GM13977 (cell line): ENCODE data around the gene BAIAP2.

Experiments used
- DNase-seq: peaks from one replicate; pipeline ENCODE4 v3.0.0; 2012; ENCODE audit warnings: low spot score
- CTCF ChIP-seq: IDR thresholded peaks from 2 replicates; pipeline ENCODE4 v1.5.1; 2012; ENCODE audit warnings: mild to moderate bottlenecking, control low read depth; ENCODE audit not compliant: insufficient read depth; ENCODE audit errors: extremely low read depth, missing control alignments
- in situ Hi-C: fragments of 300-500 bp; cut with MboI; formaldehyde crosslinking; loops from one replicate; pipeline ENCODE4 v1.12.0; 2022; ENCODE audit warnings: low sequenced_read_pairs, low pct_unique_long_range_greater_than_20kb, mixed read lengths, inconsistent platforms; ENCODE audit not compliant: unreplicated experiment

Gene BAIAP2

GRCh38 chr17:81031566-81032550 is 3.1 kb upstream of the BAIAP2 start:
- in situ Hi-C loops = no loop called here
- no peak for DNase-seq
- no peak for TF ChIP-seq CTCF

GRCh38 chr17:81032641-81033480 is 2.1 kb upstream of the BAIAP2 start:
- in situ Hi-C loops = no loop called here
- DNase-seq = no peak
- TF ChIP-seq CTCF = no peak

GRCh38 chr17:81033535-81034167 is 1.3 kb upstream of the BAIAP2 start:
- in situ Hi-C loops = no loop called here
- TF ChIP-seq CTCF = no peak
- DNase-seq = no peak

- no peak for DNase-seq
- TF ChIP-seq CTCF = no peak
- in situ Hi-C loops = no loop called here
These were observed 678 bp upstream of the BAIAP2 start for GRCh38 chr17:81034168-81034777.

DNA sequence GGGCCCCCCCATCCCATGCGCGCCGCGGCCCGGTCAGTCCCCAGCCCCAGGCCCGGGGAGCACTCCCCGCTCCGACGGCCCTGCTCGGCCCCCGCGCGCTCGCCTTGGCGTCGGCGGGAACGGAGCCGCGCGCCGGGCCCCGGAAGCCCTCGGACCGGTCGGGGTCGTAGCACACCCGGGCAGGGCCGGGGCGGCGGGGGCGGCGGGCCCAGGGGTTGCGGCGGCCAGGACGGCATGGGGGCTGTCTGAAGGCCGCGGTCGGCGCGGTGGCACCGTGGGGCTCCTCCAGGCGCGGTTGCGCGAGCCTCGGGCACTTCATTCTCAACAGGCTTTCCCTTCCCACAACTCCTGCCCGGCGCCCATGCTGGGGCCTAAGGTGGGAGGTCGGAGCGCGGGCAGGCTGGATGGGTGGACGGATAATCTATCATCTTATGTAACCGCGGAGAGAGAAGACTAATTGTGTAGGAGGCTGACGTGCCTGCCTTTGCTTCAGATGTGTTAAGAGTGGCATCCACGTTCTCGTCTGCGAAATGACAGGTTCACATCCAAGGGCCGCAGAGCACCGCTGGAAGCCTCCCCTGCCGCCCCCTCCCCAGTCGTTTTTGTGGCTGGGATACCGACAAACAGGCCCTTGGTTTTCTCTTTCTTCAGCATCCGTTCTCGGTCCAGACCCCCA is 708 bp downstream of the BAIAP2 start:
- no peak for TF ChIP-seq CTCF
- in situ Hi-C loops = no loop called here
- DNase-seq = no peak
